ENCODE data around the gene NPC2.
"Not testable (repeated sequence)": the region's sequence is repeated elsewhere in the genome, so short reads cannot be mapped to it uniquely, and the experiment has no call there.

Gene NPC2

GRCh38 chr14:74492776-74493342 lies at the start of gene NPC2:
Gene NPC2 (minus strand): TSS chr14:74493305. CDS start chr14:74493274, 31 bp downstream.
- no peak for DNase-seq (ENCODE audit: low read depth in 2 of 2, low spot score in 1 of 2)

- DNase-seq (ENCODE audit: low read depth in 2 of 2, low spot score in 1 of 2), result no peak
Measured at GRCh38 chr14:74542056-74542685, 49.1 kb upstream of the NPC2 start.

- no peak for DNase-seq (ENCODE audit: low read depth in 2 of 2, low spot score in 1 of 2)
Measured at GRCh38 chr14:74541225-74541624, 48.1 kb upstream of the NPC2 start.

GRCh38 chr14:74539503-74539902 lies 46.4 kb upstream of the NPC2 start:
- DNase-seq (ENCODE audit: low read depth in 2 of 2, low spot score in 1 of 2), result no peak

DNA sequence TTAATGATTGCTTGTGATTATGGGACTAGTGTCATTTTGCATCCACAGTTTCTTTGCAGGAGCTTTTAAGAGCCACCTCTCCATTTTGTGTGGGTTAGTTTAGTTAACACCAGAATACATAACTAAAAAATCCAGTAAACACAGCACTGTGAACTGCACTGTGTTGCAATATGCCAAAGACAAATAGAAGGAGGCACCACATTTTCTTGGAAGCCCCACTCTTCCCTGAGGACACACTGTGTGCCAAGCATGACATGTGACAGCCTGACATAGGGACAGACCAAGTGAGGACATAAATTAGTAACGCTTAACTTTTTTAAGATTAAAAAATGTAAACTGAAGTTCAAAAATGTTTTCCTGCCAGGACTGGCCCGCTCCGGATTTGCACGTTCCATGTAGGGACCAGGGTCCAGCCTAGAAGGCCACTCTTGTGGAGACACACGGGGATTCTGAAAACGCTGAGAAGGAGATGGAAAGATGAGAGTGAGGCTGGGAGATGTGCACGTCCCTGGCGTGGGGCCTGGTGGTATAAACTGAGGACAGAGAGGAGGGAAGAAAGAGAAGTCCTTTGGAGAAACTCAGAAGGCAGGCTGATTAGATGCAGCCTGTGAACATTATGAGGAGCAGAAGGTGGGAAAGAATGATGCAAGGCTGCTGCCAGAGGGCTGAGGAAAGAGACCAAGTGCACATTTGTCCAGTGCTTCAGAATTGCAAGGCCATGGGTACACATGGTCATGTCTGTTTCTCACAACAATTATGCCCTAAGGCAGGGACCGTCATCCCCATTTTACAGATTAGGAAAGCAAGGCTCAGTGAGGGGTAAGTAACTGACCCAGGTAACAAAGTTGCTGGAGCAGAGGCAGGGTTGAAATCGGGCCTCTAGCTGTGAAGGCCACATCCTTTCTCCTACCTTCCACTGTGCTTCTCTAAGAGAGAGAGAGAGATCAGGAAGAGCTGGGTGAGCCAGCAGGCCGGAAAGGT lies 45.6 kb upstream of the NPC2 start:
- no peak for DNase-seq (ENCODE audit: low read depth in 2 of 2, low spot score in 1 of 2)

DNA sequence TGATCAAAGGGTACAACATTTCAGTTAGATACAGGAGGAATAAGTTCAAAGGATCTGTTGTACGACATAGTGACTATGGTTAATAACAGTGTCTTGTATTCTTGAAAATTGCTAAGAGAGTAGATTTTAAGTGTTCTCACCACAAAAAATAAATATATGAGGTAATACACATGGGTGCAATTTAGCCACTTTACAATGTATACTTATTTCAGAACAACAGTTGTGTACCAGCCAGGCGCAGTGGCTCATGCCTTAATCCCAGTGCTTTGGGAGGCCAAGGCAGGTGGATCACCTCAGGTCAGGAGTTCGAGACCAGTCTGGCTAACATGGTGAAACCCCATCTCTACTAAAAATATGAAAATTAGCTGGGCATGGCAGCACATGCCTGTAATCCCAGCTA lies 43.2 kb upstream of the NPC2 start:
- DNase-seq (ENCODE audit: low read depth in 2 of 2, low spot score in 1 of 2), result not testable (repeated sequence)

DNA sequence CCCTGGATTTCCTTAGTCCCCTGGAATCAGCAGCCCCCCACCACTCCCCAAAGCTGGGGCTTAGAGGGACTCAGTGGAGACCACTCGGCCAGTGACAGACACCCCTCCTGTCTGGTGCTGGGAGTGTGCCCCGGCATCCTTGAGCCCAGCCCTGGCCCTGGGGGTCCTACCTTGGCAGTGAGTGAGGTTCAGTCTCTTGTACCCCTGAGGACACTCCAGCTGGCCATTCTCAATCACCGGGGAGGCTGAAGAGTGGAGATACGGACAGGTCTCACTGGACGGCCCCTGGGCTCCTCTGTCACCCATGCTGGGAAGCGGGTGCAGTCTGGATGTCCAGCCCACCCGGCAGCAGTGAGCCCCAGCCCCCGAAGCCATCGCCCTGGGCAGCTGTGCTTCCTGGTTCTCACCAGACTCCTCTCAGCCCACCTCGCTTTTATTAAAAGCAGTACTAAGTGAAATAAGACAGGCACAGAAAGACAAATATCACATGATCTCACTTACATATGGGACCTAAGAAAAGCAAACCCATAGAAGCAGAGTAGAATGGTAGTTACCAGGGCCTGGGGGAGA lies 42.7 kb upstream of the NPC2 start:
- no peak for DNase-seq (ENCODE audit: low read depth in 2 of 2, low spot score in 1 of 2)

GRCh38 chr14:74533576-74533975 lies 40.5 kb upstream of the NPC2 start:
- DNase-seq (ENCODE audit: low read depth in 2 of 2, low spot score in 1 of 2), result no peak

DNA sequence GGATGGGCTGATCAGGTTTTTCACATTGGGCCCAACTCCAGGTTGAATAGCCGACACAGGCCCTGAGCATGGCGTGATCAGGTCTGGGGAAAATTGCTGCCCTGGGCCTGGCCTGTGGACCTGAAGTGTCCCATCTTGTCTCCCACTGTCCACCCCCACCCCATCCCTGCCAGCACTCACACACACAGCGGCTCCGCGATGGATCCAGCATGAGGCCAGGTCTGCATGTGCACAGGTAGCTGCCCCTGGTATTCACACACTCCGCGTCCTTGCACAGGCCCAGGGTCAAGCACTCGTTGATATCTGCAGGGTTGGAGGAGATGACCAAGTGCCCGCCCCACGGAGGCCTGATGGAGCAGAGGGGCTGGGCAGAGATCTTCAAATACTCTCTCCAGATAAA lies 39.1 kb upstream of the NPC2 start:
- no peak for DNase-seq (ENCODE audit: low read depth in 2 of 2, low spot score in 1 of 2)

DNA sequence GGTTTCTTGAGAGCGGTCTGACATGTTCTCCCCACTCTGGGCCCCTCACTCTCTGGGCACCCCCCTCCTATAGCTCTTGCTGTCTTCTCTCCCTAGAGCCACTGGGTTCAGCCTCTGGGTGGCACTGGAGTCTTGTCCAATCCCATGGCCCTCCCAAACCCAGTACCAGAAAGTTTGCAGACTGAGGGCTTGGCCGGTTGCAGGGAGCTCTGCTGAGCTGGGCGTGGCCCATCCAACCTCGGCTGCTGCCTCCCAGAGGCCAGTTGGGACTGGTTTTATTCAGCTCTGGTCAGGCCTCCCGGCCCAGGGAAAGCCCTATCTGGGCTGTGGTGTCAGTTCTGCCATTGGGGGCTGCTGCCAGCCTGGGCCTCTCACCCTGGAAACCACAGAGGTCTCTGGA lies 38.4 kb upstream of the NPC2 start:
- no peak for DNase-seq (ENCODE audit: low read depth in 2 of 2, low spot score in 1 of 2)

DNA sequence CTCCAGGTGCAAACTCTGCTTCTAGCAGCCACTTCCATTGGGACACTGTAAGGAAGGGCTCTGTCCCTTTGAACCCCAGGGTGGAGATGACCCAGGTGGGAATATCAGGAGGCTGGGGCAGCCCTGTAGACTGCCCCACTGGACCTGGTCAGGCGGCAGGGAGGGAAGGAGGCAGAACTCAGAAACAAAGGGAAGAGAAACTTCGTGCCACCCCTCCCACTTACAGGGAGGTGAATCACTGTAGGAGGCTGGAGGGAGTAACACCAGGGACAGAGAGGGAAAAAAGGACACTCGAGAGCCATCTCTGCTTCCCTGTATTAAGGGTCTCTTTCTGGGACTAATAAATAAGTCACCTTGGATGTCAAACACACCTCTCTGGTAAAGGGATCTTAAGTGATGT lies 37.9 kb upstream of the NPC2 start:
- no peak for DNase-seq (ENCODE audit: low read depth in 2 of 2, low spot score in 1 of 2)

GRCh38 chr14:74528886-74529285 lies 35.8 kb upstream of the NPC2 start:
- no peak for DNase-seq (ENCODE audit: low read depth in 2 of 2, low spot score in 1 of 2)

DNA sequence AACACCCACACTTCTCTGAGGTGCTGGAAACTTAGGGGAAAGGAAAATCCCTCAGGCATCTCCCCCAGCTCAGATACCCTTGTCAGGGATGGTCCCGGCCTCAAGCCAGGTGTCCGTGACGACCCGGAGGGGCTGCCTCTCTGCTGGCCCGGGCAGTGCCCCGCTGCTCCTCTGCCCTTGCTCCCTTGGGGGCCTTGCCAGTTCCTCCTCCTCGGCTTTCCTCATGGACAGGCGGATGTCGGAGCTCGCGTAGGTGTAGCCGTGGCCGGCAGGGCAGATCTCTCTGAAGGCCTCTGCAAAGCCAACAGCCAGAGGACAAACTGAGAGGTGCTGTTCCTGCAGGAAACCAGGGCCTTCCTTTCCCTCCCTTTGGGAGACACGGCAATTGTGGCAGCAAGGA lies 35.3 kb upstream of the NPC2 start:
- no peak for DNase-seq (ENCODE audit: low read depth in 2 of 2, low spot score in 1 of 2)

DNA sequence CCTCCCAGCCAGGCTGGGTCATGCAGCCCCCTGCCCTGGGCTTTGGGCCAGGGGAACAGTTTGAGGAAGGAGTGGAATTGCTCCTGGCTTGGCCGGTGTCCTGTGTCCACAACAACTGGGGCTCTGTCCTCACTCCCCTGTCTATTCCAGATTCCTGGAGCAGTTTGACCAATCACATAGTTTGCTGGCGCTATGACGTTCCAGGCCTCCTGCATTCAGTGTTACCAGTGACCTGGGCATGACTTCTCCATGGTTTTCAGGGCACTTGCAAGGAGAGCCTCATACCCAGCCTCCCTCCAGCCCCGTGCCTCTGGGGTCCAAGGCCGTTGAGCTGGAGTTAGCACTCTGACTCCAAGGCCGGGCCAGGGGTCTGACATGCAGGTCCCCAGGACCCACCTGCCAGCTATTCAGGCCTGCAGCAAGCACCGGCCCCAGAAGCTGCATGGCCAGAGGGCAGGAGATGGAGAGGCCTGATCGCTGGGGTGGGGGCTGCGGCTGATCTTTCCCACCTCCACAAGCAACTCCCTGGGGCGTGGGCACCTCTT lies 34.7 kb upstream of the NPC2 start:
- DNase-seq (ENCODE audit: low read depth in 2 of 2, low spot score in 1 of 2), result no peak

DNA sequence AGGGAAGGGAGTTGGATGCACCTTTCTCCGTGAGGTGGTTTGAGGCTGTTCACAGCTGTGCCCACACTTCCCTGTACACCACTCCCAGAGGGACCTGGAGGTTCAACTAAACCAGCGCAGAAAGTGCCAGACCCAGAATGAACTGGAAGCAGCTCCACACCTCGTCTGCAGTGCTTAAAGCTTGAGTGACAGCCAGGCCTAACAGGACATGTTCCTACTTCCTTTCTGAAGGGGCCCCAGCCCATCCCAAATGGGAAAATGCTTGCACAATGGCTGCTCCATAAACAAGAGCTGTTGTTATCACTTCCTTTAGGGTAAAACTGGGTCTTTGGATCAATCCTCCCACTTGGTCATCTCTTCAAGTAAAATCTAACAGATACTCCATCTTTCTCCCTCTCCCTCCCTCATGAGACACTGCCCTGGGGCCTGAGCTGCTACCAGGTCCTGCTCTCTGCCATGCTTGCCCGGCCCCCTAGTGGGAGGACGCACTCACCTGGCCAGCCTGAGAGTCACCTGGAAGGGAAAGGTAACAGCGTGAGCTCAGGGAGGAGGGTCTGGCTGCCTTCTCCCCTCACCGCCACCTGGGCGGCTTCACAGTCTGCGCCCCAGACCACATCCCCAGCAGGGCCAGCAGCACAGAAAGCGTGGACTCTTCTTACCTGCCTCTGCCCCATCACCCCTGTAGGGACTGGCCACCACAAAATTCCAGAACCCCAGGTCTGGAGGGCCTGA lies 33.9 kb upstream of the NPC2 start:
- no peak for DNase-seq (ENCODE audit: low read depth in 2 of 2, low spot score in 1 of 2)

DNA sequence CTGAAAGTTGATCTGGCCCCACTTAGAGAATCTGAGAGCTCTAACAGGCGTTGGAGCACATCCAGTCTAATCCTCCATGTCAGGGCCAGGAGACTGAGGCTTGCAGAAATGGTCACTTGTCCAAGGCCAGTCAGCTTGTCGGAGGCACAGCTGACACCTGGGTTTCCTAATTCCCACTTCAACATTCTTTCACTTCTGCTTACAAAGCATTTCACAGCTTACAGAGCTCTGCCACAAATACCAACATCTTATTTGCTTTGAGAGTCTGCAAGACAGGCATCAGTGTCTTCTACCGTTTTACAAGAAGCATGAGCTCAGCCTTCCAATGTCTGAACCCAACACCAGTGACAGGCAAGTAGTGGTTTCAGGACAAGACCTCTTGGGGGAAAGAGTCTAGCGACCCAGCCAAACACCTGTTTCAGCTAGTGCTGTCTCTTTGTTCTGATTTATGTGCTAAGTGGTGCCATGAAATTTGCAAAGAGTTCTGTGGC lies 32.3 kb upstream of the NPC2 start:
- no peak for DNase-seq (ENCODE audit: low read depth in 2 of 2, low spot score in 1 of 2)

DNA sequence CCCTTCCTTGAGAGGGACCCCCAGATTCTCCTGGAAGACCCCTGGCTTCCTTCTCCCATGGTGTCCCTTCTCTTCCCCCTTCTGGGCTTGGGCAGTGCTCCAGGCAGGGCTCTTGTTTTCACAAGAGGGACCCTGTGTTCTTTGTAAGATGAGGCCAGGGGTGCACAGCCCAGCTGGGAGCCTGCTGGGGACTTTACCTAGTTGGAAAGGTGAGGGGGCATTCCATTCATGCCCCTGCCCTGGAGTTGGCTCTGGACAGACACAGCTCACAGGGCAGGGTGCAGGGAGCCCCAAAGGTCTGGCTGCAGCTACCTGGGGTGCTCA lies 31.7 kb upstream of the NPC2 start:
- no peak for DNase-seq (ENCODE audit: low read depth in 2 of 2, low spot score in 1 of 2)

- no peak for DNase-seq (ENCODE audit: low read depth in 2 of 2, low spot score in 1 of 2)
Measured at GRCh38 chr14:74524076-74524811, 31.1 kb upstream of the NPC2 start.

DNA sequence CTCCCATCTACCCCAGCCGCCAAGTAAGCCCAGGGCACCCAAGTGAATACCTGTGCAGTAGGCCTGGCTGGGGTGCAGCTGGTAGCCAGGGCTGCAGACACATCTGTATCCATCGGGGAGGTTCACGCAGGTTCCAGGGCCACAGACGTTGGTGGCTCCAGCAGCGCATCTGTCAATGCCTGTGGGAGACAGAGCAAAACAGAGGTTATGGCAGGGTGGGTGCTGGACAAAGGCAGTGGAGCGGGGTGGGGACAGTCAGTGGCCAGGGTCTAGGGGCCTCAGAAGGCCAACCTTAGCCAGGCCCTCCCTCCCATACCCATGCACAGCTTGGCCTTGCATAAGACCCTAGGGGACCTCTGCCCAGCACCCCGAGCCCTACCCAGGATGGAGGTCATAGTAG lies 29.6 kb upstream of the NPC2 start:
- DNase-seq (ENCODE audit: low read depth in 2 of 2, low spot score in 1 of 2), result no peak

- DNase-seq (ENCODE audit: low read depth in 2 of 2, low spot score in 1 of 2), result no peak
Measured at GRCh38 chr14:74521756-74522155, 28.7 kb upstream of the NPC2 start.

All from stimulated activated CD8-positive, alpha-beta memory T cell treated with anti-CD3 and anti-CD28 coated beads, Interleukin-4, amount 100 ng/mL, for 1 hour (primary cell).